GM19468 (cell line): Measurements from ENCODE around the gene DIAPH3.

Source experiments
- ATAC-seq: cut with Tn5 transposase; IDR thresholded peaks from one replicate; pipeline ENCODE4 v1.9.1; 2021; ENCODE audit warnings: mild to moderate bottlenecking, moderate library complexity, moderate number of reproducible peaks; ENCODE audit not compliant: unreplicated experiment; ENCODE audit errors: extremely low read depth

The DIAPH3 gene

GRCh38 chr13:59691501-59692066 is 472.1 kb downstream of the DIAPH3 start:
- no peak for ATAC-seq

- ATAC-seq = no peak
Observed at GRCh38 chr13:59690857-59691500, 472.7 kb downstream of the DIAPH3 start.

GRCh38 chr13:59689057-59689456 is 474.7 kb downstream of the DIAPH3 start:
- no peak for ATAC-seq

GRCh38 chr13:59686798-59687394 is 476.8 kb downstream of the DIAPH3 start:
- ATAC-seq = no peak

GRCh38 chr13:59684105-59684504 is 479.6 kb downstream of the DIAPH3 start:
- no peak for ATAC-seq

GRCh38 chr13:59681636-59682311 is 482.0 kb downstream of the DIAPH3 start:
- ATAC-seq = no peak

GRCh38 chr13:59680429-59681024 is 483.2 kb downstream of the DIAPH3 start:
- no peak for ATAC-seq

GRCh38 chr13:59679254-59679653 is 484.5 kb downstream of the DIAPH3 start:
- ATAC-seq = no peak

GRCh38 chr13:59677966-59678814 is 485.5 kb downstream of the DIAPH3 start:
- ATAC-seq = no peak

- no peak for ATAC-seq
Observed at GRCh38 chr13:59677430-59677829, 486.3 kb downstream of the DIAPH3 start.

GRCh38 chr13:59674616-59675015 is 489.1 kb downstream of the DIAPH3 start:
- ATAC-seq = peak; percentile 19

GRCh38 chr13:59673286-59673685 is 490.4 kb downstream of the DIAPH3 start:
- no peak for ATAC-seq

GRCh38 chr13:59672445-59672844 is 491.3 kb downstream of the DIAPH3 start:
- ATAC-seq = no peak

GRCh38 chr13:59671881-59672280 is 491.8 kb downstream of the DIAPH3 start:
- ATAC-seq = no peak

GRCh38 chr13:59666504-59666903 is 497.2 kb downstream of the DIAPH3 start:
- no peak for ATAC-seq

- no peak for ATAC-seq
Observed at GRCh38 chr13:59665732-59666131, 498.0 kb downstream of the DIAPH3 start.

GRCh38 chr13:59665184-59665583 is 498.5 kb downstream of the DIAPH3 start:
- ATAC-seq = no peak

GRCh38 chr13:59664586-59664985 is 499.1 kb downstream of the DIAPH3 start:
- no peak for ATAC-seq

- ATAC-seq = no peak
Observed at GRCh38 chr13:59663707-59664106, 500.0 kb downstream of the DIAPH3 start.

- ATAC-seq = no peak
Observed at GRCh38 chr13:59660582-59660981, 503.1 kb downstream of the DIAPH3 start.
